ENCODE results near the gene GPC4. TPM values are rescaled to one million over a fixed set of nuclear protein-coding genes. Genes with fewer than 3 reads are reported as not detected.

GPC4 gene
- total RNA-seq, 6 experiments from 2014 or later = not detected

- H3K4me3 Mint-ChIP-seq = no peak overlapping the region
- no peak for DNase-seq
- peaks cover 9% of the 10 kb centered on the region for H3K9me3 Mint-ChIP-seq
- H3K36me3 Mint-ChIP-seq (ENCODE audit: low read depth) = no peaks in the 10 kb centered on the region
- no peaks in the 10 kb centered on the region; the same call in 1 of the 2 replicates for H3K27me3 Mint-ChIP-seq (ENCODE audit: insufficient read depth)
- no peak overlapping the region for H3K27ac Mint-ChIP-seq
- no peak for TF ChIP-seq CTCF (IDR thresholded peaks at IDR 0.05)
- no peaks in the 10 kb centered on the region for H3K4me1 Mint-ChIP-seq (ENCODE audit: low read depth)
Measured at GRCh38 chrX:133269168-133269567, 146.1 kb downstream of the GPC4 start.

- Mint-ChIP-seq H3K27ac (no peak overlapping the region), H3K4me1 (ENCODE audit: low read depth) (no peaks in the 10 kb centered on the region)
Measured at GRCh38 chrX:133267621-133268020, 147.7 kb downstream of the GPC4 start.

GRCh38 chrX:133265331-133265730 is 150.0 kb downstream of the GPC4 start:
- H3K4me1 Mint-ChIP-seq (ENCODE audit: low read depth) = no peaks in the 10 kb centered on the region
- no peak for DNase-seq
- H3K9me3 Mint-ChIP-seq = peaks cover 19% of the 10 kb centered on the region
- H3K36me3 Mint-ChIP-seq (ENCODE audit: low read depth) = no peaks in the 10 kb centered on the region
- no peaks in the 10 kb centered on the region; the same call in 1 of the 2 replicates for H3K27me3 Mint-ChIP-seq (ENCODE audit: insufficient read depth)
- no peak overlapping the region for H3K4me3 Mint-ChIP-seq
- no peak for TF ChIP-seq CTCF (IDR thresholded peaks at IDR 0.05)
- no peak overlapping the region for H3K27ac Mint-ChIP-seq

More at GRCh38 chrX:133267621-133268020, 147.7 kb downstream of the GPC4 start:
- Mint-ChIP-seq H3K36me3 (ENCODE audit: low read depth) (no peaks in the 10 kb centered on the region), H3K27me3 (ENCODE audit: insufficient read depth) (no peaks in the 10 kb centered on the region; the same call in 1 of the 2 replicates), H3K4me3 (no peak overlapping the region), H3K9me3 (peaks cover 14% of the 10 kb centered on the region)
- DNase-seq = no peak
- TF ChIP-seq CTCF (IDR thresholded peaks at IDR 0.05) = no peak

GRCh38 chrX:133258481-133258880 is 156.8 kb downstream of the GPC4 start:
- no peaks in the 10 kb centered on the region for H3K4me1 Mint-ChIP-seq (ENCODE audit: low read depth)
- H3K4me3 Mint-ChIP-seq = no peak overlapping the region
- H3K9me3 Mint-ChIP-seq = peaks cover 24% of the 10 kb centered on the region
- TF ChIP-seq CTCF (IDR thresholded peaks at IDR 0.05) = no peak
- no peak for DNase-seq
- H3K27me3 Mint-ChIP-seq (ENCODE audit: insufficient read depth) = no peaks in the 10 kb centered on the region
- no peaks in the 10 kb centered on the region for H3K36me3 Mint-ChIP-seq (ENCODE audit: low read depth)
- H3K27ac Mint-ChIP-seq = no peak overlapping the region

GRCh38 chrX:133254666-133255065 is 160.6 kb downstream of the GPC4 start:
- no peak for TF ChIP-seq CTCF (IDR thresholded peaks at IDR 0.05)
- DNase-seq = no peak
- H3K9me3 Mint-ChIP-seq = peaks cover 11% of the 10 kb centered on the region

GRCh38 chrX:133251204-133251603 is 164.1 kb downstream of the GPC4 start:
- Mint-ChIP-seq H3K4me1 (ENCODE audit: low read depth) (no peaks in the 10 kb centered on the region), H3K27ac (no peak overlapping the region)
- DNase-seq = no peak

More at GRCh38 chrX:133254666-133255065, 160.6 kb downstream of the GPC4 start:
- Mint-ChIP-seq H3K27ac (no peak overlapping the region), H3K27me3 (ENCODE audit: insufficient read depth) (no peaks in the 10 kb centered on the region), H3K36me3 (ENCODE audit: low read depth) (no peaks in the 10 kb centered on the region), H3K4me1 (ENCODE audit: low read depth) (no peaks in the 10 kb centered on the region), H3K4me3 (no peak overlapping the region)

More at GRCh38 chrX:133251204-133251603, 164.1 kb downstream of the GPC4 start:
- TF ChIP-seq CTCF (IDR thresholded peaks at IDR 0.05) = no peak
- Mint-ChIP-seq H3K4me3 (no peak overlapping the region), H3K36me3 (ENCODE audit: low read depth) (no peaks in the 10 kb centered on the region), H3K9me3 (peaks cover 18% of the 10 kb centered on the region), H3K27me3 (ENCODE audit: insufficient read depth) (no peaks in the 10 kb centered on the region)
